Glomerular visceral epithelial cell (primary cell): ENCODE data around the gene GRIN3A.

Experiments used
- DNase-seq: peaks from one replicate; pipeline ENCODE4 v3.0.0-alpha.2; 2016; ENCODE audit errors: extremely low spot score

GRIN3A gene

DNA sequence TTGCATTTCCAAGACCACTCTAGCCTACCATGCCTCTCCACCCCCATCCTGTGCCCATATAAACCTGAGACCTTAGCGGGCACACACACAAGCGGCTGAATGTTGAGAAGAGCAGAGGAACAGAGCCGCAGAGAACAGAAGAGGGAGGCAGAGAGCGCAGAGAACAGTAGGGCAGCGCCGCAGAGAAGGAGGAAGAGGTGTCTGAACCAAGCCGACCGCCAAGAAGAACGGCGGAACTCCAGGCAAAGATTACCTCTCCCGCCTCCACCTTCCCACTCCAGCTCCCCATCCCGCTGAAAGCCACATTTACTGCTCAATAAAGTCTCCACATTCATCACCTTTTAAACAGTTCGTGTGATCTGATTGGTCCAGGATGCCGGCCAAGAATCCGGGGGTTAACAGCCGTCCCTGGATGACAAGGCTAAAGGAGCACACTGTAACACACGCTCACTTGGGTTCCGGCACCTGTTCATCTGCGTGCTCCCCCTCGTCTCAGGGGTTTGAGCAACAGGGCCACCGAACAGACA lies 33.2 kb downstream of the GRIN3A start:
- peak; percentile 30 for DNase-seq

DNA sequence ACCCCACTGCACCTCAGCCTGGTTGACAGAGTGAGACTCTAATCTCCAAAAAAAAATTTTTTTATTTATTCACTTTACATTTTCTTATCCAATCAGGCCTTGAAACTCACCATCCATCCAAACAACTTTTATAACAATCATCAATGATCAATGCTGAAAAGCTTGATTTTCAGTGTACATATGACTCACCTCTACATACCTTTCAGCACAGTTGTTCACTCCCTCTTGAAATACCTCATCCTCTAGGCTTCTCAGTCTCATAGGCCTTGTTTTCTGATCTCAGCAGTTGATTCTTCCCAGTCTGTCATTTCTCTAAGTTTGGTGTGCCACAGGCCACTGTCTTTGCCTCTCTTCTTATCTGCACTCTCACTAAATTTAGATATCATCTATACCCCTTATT lies 36.2 kb downstream of the GRIN3A start:
- DNase-seq: no peak

DNA sequence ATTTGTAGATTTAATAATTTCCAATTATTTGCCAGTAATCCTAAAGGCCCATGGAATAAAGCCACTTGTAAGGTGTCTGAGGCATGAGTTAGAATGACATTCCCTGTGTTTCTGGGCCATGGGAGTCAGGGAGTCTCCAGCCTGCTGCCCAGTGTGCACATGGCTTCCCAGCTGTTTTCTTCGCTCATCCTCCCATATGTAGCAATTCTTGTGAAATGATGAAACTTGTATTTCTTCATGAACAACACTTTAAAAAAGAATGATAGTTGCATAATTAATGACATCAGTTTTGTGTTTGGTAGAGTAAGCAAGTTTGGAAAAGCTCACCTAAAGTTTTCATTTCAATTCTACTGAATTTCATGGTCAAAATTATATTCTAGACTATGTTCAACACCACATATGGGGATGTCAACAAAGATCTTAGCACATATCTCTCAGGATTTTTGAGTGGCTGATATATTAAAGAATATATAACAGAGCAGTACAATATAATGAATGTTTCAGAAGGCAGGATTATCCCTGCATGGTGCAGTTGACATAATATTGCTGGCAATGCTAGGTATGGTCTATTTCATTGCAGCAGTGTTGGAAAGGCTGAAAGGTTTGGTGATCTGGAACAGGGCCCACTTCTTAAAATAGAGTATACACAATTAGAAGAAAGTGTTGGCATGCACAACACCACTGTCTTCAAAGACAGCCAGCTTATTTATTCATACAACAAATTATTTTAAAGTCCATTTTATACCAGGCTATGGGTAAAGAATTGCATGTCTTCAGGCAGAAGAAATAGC lies 44.7 kb downstream of the GRIN3A start:
- no peak for DNase-seq

DNA sequence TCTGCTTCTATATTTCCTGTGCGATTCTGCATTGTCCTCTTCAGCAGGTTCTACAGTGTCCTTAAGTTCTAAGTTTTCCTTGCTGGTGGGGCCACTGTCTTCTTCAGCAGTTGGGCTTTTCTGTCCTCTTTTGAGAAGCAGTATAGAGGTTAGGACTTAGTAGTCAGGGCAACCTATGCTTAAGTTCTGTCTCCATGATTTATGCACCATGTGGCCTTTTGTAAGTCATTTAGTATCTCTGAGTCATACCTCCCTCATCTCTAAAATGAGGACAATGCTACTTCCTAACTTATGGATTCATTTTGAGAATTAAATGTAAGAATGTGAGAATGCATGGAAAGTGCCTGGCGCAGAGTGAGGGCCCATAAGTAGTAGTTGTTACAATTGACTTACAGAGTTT lies 46.8 kb downstream of the GRIN3A start:
- no peak for DNase-seq

DNA sequence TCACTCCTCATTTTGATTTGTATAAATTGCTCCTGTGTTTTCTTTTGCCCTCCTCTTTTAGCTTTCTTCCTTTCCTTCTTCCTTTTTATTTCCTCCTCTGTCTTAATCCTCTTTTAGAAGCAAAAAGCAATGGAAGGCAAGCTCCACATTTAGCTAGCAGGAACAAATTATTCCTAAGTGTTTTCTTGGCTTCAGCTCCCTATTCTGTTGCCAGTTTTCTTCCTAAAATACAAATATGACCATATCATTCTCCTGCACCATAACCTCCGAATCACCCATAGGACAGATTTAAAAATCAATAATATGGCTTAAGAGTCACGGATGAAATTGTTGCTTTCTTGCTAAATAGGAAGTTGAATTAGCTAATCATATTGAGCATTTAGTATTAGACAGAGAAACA lies 49.4 kb downstream of the GRIN3A start:
- DNase-seq: no peak

DNA sequence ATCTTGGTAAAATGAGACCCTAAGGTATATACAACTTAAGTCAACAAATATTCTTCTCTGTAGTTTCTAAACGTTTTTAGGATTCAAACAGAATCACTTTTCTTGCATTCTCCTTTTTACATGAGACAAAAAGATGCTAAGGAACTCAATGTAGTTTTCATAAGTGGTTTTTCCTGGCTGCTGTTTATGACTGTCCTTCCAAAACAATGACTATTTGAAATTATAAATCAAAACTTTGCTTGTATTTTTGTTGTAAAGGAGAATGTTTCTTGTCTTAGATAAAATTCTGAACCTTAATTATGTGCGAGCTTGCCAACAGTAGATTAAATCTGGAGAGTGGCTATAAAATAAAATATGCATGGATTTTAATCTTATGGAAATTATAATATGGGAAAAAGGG lies 53.8 kb downstream of the GRIN3A start:
- DNase-seq: no peak

DNA sequence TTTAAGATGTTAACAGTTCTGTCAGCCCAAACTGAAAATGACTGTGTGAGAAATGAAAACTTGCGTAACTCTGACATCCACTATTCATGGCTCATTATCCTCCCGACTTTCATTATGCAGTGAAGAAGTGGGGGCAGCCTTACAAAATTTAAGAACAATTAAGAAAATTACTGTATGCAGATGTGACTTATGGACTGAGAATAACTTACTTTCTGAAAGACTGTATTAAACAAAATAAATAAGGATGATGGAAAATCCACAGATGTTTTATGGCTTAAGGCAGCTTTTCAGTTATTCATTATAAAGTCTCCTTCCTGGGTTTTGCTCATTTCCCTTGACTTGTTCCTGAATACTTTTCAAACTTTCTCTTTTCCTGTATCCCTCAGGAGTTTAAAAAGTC lies 55.2 kb downstream of the GRIN3A start:
- no peak for DNase-seq

DNA sequence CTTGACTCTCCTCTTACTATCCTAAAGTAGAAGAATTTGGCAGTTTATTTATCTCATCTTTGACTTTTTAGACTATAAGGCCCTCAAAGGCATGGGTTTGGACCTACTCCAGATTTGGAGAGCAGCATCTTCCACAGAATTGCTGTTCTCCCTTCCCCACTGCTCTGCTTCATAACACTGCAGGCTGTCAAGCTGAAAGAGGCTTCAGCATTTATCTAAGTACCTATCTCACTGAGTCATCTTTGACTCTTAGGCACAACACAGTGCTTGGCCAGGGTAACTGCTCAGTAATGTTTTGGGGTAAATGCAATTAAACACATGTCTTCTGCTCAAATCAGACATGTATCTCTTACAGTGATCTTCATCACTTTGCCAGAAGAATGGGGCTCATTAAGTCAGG lies 60.6 kb downstream of the GRIN3A start:
- DNase-seq: no peak

DNA sequence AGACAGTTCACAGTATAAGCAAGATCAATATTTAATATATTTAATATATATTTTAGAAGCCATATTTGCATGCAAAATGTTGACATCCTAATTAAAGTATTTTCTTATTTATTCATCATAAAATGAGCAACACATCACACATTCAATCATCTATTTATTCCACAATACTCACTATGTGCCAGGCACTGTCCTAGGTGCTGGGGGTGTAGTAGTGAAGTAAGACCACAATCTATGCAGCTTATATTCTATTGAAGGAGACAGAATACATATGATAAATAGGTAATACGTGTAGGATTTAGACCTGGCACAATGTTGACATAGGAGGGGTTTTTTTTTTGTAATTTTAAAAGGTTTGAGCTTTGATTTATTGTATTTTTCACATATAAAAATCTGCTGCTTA lies 63.1 kb downstream of the GRIN3A start:
- no peak for DNase-seq

DNA sequence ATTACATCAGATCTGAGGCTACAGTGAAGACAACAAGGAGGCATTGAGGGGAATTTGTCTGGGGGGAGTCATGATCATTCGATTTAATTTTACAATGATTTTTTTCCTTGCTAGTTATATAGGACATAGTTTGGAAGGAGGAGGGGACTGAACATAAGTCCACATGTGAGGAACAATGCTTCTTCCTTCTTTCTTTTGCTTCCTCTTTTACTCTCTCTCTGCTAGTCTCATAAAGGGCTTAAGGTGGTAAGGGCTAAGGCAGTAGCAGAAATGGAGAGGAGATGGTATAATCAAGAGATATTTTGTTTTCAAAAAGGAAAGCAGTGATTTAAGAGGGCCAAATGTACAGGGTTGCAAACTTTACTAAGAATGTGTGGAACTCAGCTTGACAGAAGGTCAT lies 64.3 kb downstream of the GRIN3A start:
- DNase-seq: no peak

DNA sequence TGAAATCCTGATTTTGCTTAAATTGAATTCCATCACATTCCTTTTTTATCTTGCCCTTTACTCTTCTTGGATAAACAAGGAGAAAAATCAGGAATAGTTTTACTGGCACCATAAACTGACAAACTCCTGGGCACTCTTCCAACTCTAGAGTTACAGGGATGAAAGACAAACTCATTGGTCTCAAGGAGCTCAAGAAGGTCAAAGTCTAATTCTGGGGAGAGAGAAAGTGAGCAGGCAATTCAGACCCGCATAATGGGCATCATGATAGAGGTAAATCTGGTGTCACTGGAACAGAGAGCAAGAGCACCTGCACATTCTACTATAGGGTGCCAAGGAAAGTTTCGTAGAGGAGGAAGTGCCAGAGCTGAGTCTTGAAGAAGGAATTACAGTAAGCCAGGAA lies 64.8 kb downstream of the GRIN3A start:
- DNase-seq: no peak

DNA sequence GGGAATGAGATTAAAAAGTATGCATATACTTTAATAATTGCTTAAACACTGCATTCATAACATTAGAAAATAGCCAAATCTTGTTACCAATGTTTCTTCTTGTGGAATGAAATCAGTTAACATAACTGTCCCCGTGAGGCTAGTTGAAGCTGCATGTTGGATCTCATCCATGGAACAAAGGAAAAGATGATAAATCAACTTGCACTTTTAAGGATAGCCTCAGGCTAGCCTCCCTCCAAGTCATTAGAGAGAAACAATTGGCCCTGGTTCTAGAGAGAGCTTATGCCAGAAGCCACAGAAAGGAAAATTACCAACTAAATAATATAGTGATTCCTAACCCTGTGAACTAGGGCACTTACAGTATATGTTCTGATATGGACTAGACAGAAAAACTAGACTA lies 66.9 kb downstream of the GRIN3A start:
- DNase-seq: no peak

DNA sequence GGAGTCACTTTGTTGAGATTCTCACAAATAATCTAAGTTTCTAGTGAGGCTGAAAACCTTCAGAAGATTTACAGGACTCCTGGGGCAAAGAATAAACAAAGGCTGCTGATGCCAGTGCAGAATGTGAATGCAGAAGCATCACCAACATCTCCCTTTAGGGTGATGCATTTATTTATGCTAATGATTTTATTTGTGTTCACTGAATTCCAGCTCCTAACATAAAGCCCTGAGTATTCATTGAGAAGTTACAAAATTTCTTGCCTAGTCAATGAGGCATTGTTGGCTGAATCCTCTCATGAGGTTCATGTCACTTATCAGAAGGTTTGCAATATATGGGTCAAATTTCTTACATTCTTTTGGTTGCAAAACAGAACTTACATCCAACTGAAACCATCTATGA lies 70.0 kb downstream of the GRIN3A start:
- DNase-seq: no peak

DNA sequence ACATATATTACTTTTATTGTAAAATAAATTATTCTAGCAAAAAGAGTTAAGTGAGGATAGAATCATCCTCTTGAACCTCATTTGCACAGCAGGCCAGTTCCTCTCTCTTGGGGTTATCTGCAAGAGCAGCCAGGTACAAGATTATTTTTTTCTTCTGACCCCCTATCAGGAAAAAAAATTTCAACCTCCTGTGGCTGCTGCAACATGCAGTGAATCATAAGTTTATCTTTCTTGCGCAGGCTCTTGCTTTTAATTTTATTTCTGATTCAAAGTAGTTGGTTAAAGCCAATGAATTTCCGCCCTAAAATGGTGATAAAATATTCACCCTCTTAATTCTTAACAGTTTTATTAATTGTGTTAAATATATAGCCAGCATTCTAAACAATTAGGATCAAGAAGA lies 74.0 kb downstream of the GRIN3A start:
- DNase-seq: no peak

DNA sequence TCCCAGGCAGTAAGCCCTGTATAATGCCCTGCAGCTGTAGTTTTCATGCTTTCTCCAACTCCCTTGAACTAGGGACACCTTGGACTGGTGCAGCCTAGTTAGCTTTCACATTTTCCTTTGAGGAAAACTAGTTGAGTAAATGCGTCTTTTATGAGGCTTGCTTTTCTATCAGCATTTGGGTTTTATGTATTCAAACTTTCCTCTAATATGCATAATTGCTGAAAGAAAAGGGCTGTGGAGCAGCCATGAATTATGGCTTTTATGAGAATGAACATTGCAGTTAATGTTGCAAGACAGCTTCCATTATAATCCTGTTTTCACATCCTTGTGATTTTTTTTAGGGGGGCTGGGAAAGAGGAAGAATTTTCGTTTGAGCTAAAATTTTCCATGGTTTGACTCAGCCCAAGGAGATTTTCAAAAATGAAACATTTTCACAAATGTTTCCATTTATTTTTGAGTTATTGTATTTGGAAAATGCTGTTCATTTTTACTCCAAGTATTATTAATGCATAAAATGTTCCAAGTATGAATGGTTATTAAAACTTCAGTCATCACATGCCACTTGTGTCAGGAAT lies 85.8 kb downstream of the GRIN3A start:
- DNase-seq: no peak

DNA sequence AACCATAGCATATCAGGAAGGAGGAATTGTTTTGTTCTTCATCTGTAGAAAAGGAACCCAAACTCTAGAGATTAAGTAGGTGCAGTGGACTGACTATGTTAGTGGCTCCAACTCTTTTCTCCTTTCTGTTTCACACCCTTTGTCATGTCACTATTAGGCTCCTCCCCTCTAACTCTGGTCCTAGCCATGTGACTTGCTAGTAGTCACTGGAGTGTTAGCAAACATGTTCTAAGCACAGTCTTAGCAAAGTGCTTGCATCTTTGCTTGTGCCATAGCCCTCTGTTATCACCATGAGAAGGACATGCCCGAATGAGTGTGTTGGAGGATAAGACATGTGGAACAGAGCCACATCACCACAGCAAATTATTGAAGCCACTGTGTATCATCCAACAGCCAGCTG lies 88.3 kb downstream of the GRIN3A start:
- DNase-seq: no peak

DNA sequence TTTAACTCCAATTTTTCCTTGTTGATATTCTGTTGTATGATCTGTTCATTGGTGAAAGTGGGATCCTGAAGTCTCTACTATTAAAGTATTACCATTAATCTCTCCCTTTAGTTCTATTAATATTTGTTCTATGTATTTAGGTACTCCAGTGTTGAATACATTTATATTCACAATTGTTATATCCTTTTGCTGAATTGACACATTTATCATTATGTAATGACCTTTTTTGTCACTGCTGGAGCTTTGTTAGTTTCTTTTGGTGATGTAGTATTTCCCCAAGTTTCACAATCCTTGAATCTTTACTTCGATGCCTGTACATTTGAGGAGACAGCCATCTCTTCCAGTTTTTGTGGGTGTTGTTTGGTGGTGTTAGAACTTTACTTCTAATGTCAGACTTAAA lies 90.0 kb downstream of the GRIN3A start:
- DNase-seq: no peak

DNA sequence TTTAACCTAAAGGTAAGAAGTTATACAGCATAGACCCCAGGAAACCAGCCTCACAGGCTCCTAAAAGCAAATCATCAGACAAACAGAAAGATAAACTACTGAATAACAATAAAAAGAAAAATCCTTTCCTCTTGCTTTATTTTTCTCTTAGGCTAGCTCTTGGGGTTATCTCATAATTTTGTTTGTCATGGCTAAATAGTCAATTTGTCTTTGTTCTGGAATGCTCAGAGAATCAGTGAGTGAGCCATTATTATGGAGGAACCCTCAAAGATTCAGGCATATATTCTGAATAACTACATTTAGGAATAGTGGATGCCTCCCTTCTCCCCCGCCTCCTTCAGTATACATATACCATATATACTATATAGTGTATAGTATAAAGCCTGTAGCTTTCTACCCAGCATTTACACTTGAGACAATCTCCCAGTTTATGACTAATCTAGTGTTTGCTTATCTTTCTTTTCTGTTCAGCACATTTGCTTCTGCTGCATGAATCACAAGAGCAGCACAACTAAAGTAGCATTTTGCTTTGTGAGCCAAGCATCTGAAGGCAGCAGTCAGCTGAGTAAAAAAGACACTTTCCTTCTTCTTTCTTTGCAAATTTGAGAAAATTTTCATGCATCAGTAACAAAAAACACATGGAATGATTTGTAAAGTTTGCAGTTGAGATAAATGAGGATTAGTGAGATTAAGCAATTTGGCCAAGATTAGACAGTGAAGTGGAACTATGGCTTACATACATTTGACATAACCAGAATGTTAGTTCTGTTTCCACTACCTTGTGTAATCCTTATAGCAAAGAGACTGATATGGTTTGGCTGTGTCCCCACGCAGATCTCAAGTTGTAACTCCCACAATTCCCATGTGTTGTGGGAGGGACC lies 98.4 kb downstream of the GRIN3A start:
- no peak for DNase-seq

DNA sequence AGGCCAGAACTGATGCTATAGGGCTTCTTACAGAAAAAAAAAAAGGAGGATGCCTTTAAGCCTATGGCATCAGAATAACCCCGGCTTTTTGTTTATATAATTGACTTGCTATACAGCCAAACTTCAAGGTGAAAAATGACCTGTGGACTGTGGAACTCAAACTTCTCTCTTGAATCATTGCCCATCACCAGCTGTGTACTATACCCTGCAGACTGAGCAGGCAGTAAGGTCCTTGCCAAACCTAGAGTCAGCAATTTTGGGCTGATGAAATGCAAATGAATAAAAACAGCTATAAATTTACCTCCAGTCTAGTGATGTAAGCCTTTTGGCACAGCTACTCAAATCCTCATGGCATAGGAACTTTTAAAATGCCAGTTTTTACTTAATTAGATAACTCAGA lies 99.1 kb downstream of the GRIN3A start:
- DNase-seq: no peak

DNA sequence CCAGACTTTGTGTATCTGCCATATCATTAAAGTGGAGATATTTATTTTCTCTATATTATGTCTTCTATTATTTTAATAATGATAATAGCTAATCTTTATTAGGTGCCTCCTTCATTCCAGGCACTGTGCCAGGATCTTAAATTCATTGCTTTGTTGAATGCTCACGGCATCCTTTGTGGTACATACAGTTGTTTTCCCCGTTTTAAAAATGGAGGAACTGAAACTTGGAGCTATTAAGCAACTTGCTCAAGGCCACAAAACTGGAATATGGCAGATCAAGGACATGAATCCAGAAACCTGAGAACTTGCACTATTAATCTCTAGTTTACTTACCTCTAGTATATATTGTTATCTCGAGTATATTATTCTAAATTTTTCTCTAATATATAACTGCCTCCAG lies 102.2 kb downstream of the GRIN3A start:
- no peak for DNase-seq

DNA sequence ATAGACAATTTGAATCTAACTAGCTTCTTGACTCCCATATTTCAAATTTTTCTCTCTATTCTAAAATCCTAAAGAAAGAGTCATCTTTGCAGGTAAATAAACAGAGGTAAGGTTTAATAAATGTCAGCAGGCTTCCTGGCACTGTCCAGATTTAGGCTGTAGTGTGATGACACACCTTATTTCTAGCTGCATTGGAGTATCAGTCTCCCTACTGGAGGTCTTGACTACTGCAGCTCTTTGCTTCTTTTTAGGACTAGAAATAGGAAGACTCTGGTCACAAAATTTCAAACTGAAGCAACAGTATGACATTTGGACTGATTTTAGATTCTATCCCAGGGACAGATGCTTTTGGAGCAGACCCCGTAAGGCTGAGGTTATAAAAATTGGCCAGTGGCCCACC lies 103.0 kb downstream of the GRIN3A start:
- DNase-seq: no peak

DNA sequence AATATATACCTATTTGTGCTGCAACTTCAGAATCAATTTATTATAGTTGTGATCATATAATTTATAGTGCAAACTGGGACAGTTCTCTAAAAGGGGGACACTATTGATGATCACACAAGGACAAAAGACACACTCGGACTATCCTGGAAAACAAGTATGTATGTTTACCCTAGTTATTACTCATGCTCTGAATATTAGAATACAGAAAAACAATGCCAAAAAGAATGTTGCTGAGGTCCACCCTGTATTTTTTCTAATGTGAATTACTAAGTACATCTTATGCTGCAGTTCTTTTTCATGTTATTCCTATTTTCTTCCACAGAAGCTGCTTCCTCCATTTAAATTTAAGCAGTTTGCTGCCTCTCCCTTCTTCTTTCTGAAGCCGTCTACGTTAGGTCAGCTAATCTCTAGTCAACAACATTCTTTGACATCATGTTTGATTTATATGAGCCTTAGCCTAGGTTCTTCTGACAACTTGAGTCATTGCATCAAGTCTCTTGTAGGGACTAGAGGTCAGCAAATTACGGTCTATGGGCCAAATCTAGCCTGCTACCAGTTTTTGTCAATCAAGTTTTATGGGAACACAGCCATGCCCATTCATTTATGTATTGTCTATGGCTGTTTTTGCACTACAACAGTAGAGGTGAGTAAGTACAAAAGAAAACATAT lies 103.6 kb downstream of the GRIN3A start:
- DNase-seq: no peak
